SIG-M5 treated with dmso at 0.1 percent for 504 hours (cell line): Measurements from ENCODE around the gene SPRY4.
A peak's percentile ranks its signal among the peaks of the same experiment; 100 is the strongest.
"Not testable (repeated sequence)": the region's sequence is repeated elsewhere in the genome, so short reads cannot be mapped to it uniquely, and the experiment has no call there.

Experiments
- DNase-seq: peaks from one replicate; lab custom pipeline; 2025; ENCODE audit not compliant: unreplicated experiment; lab: John Stamatoyannopoulos, UW

SPRY4 gene, protein sequence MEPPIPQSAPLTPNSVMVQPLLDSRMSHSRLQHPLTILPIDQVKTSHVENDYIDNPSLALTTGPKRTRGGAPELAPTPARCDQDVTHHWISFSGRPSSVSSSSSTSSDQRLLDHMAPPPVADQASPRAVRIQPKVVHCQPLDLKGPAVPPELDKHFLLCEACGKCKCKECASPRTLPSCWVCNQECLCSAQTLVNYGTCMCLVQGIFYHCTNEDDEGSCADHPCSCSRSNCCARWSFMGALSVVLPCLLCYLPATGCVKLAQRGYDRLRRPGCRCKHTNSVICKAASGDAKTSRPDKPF

GRCh38 chr5:142324871-142325724 lies at the start of gene SPRY4:
TSS of gene SPRY4 (minus strand) at chr5:142325021. CDS start at chr5:142315108, 9,913 bp downstream.
- peak; percentile 94 for DNase-seq

DNA sequence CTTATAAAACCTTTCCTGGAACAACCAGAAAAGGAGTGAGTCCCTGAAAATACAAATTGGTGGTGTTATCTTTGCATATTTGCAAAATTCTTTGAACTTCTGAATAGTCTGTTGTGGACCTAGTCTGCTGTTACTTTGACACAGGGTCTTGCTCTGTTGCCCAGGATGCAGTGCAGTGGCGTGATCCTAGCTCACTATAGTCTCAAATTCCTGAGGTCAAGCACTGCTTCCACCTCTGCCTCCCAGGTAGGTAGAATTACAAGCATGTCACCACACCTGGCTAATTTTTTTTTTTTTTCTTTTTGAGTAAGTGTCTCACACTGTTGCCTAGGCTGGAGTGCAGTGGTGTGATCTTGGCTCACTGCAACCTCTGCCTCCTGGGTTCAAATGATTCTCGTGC lies 43.7 kb upstream of the SPRY4 start:
- DNase-seq: no peak

GRCh38 chr5:142366007-142366406 lies 41.2 kb upstream of the SPRY4 start:
- no peak for DNase-seq

DNA sequence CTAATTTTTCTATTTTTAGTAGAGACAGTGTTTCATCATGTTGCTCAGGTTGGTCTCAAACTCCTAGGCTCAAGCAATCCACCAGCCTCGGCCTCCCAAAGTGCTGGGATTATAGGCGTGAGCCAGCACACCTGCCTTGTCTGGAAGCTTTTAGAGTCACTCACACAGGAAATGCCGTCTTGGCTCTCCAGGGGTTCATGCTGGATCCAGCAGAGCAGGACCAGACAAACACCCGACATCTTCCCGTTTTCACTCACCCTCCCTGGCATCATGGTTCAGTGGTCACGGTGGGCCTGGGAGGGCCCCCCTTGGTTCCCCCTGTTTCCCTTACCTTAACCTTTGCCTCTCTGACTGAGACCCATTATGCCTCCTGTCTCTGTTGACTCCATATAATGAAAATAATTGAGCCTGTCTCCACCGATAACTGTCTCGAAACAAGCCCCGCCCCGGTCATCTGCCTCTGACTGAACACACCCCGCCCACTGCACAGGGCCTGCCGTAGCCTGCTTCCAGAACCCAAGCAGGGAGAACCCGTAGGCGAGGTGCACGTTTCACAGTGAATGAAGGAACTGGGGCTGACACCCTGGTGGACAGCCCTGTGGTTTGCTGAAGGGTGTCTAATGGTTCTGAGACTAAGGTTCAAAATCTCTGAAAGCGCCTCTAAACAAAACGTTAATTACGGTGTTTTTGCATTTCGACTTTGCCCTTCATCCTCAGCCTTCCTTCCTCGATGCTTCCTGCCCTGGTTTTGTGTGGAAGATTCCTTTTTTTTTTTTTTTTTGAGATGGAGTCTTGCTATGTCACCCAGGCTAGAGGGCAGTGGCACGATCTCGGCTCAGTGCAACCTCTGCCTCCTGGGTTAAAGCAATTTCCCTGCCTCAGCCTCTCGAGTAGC lies 39.7 kb upstream of the SPRY4 start:
- DNase-seq: no peak

GRCh38 chr5:142363619-142363963 lies 38.8 kb upstream of the SPRY4 start:
- no peak for DNase-seq

DNA sequence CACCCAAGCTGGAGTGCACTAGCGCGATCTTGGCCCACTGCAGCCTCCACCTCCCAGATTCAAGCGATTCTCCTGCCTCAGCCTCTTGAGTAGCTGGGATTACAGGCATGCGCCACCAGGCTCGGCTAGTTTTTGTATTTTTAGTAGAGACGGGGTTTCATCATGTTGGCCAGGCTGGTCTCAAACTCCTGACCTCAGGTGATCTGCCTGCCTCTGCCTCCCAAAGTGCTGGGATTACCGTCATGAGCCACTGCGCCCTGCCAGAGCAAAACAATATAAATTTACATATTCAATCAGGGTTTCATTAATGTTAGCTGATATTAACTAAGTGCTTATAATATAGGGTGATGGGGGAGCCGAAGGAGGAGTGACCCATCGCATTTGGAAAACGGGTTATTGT lies 37.4 kb upstream of the SPRY4 start:
- not testable (repeated sequence) for DNase-seq

GRCh38 chr5:142360607-142361120 lies 35.8 kb upstream of the SPRY4 start:
- no peak for DNase-seq

DNA sequence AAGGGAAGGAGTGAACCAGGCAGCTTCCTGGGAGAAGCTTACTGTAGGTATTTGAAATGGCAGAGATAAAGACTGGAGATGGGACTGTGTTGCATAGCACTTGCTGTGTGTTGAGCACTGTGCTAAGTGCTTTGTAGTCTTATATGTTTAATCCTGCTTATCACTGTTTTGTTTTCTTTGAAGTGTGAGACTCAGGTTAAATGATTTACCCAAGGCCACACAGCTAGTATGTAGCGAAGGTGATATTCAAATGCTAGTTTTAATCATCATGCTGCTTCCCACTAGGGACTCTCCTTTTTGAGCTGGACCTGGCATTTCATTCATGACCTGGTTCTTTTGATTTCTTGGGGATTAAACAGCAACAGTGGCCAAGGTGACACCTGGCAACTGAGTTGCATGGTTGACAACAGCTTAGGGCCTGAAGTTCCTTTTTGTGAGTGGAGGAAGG lies 35.3 kb upstream of the SPRY4 start:
- DNase-seq: no peak

DNA sequence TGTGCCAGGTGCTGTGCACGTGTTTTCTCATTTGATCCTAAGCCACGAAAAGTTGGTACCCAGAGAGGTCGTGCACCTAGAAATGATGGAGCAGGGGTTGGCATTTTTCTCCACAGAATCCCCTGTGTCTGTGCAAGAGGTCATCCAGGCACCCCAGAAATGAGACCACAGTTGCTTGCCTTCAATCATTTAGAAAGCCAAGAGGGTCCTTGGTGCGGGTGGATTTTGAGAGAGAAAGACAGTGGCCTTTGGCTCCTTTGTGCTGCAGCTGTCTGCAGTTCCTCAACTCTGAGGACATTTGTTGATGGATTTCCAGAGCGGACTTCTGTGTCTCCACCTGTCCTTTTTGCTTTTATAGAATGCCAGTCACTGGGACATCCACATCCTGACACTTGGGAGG lies 33.8 kb upstream of the SPRY4 start:
- no peak for DNase-seq

- no peak for DNase-seq
These were observed 33.3 kb upstream of the SPRY4 start for GRCh38 chr5:142358121-142358520.

- no peak for DNase-seq
These were observed 32.8 kb upstream of the SPRY4 start for GRCh38 chr5:142357469-142358090.

DNA sequence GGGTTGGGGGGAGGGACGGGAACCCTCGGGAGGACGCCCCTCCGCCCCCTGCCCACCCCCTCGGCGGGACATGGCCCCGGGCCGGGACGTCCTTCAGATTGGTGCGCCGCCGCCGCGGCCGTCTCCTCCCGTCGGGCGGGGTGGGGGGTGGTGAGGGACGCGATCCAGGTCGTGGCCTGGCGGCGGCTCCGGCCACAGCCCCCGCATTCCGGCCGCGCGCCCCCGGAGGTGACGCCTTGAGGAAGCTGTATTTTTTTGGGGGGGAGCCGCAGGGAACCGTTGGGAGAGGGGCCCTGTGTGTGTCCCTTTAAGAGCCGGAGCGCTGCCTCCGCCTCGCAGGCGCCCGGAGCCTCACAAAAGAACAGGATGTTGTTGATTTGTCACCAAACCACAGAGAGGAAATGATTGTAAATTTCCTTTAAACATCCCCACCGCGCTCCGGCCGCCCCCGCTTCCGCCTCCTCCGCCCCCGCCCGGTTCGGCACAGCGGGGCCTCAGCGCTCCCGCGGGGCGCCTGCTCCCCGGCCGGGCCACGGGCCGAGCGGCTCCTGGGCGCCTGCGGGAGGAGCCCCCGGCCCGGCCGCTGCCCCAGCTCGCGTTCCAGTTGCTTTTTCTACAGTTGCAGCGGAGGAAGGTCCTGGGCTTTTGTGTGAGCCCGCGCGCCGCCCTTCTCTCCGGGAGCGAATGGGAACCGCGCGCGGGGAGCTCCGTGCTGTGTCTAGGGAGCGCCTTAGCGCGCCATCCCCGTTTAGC lies 32.1 kb upstream of the SPRY4 start:
- peak; percentile 89 for DNase-seq

GRCh38 chr5:142356349-142356715 lies 31.5 kb upstream of the SPRY4 start:
- no peak for DNase-seq

DNA sequence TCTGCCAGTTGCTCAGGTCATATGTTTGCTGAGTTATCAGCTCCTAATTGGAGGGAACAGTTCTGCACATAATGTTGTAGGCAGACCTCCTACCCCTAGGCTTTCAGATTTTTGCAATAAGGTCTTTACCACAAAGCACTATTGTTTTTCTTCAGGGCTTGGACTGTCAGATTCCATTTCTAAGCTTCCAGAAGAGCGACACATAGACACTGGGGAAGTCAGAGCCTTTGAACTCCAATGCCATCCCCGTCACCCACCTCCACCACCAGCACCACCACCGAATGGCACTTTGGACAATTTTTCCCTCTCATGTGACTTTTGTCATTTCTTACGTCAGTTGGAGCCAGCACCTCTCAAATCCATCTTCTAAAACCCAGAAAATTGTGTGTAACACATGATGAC lies 28.3 kb upstream of the SPRY4 start:
- DNase-seq: no peak

DNA sequence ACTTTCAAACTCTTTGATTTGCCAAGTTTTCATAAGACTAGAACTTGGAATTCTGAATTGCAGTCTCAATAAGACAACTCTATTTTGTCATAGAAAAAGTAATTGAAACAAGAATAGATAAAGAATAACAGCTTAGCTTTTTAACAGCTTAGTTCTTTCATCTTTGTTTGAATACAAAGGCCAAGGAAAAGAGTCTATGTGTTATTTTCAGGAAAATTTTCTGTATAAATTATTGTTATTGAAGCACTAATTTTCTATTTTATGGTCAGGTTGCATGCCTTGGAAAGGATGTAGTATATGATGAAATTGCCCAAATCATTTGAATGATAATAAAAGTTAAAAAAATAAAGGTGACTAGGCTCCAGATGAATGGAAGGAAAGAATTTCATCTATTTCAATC lies 25.2 kb upstream of the SPRY4 start:
- no peak for DNase-seq

DNA sequence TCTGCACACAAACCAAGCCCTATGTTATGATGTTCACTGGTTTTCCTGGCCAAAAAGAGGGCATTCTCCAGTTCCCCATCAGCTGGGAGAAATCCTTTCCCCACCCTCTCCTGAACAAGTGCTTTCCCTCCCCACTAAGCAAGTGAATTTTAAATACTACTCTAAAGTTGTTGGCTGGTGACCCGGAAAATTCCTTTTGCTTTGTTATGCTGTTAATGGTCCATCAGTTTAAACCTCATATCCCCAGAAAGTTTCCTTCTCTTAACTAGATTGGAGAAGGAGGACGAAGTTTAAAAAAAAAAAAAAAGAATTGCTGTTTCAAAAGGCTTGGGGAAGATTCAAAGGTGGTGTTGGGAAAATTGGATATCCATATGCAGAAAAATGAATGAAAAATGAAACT lies 21.9 kb upstream of the SPRY4 start:
- no peak for DNase-seq

GRCh38 chr5:142344915-142345314 lies 20.1 kb upstream of the SPRY4 start:
- not testable (repeated sequence) for DNase-seq

DNA sequence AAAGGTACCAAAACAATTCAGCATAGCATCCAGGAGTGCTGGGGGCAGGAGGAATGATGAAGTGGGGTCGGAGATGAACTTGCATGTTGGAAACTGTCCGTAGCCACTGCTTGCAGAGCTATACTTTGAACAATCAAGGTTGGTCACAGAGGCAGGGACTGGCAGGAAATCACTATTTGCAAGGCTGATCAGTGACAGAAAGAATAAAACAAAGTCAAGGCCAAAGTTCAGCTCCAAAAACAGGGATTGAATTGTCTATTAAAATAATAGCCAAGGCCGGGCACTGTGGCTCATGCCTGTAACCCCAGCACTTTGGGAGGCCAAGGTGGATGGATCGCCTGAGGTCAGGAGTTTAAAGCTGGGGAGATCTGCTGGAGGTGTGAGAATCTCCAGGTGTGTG lies 18.7 kb upstream of the SPRY4 start:
- no peak for DNase-seq

- no peak for DNase-seq
These were observed 17.5 kb upstream of the SPRY4 start for GRCh38 chr5:142342128-142342981.
